Liver (tissue), 9 donors: ENCODE measurements around the gene IHH. TPM values are rescaled to one million over a fixed set of nuclear protein-coding genes. Genes with fewer than 3 reads are reported as not detected.

Source experiments
- DNase-seq: peaks from one replicate; pipeline ENCODE4 v3.0.0-alpha.2; 2017; ENCODE audit warnings: low spot score
- H3K27ac ChIP-seq, 2 donors: one replicate each; pipeline ENCODE4 v1.7.0; 2013; ENCODE audit warnings: inconsistent platforms in 2 of 2, low read length in 2 of 2, control low read depth in 1 of 2, low read depth in 1 of 2, mild to moderate bottlenecking in 1 of 2
- H3K27me3 ChIP-seq, 4 donors: one replicate each; pipeline versions ENCODE4 v1.6.1 to v1.7.0; 2013; ENCODE audit warnings: low read length in 3 of 4, inconsistent platforms in 1 of 4, mild to moderate bottlenecking in 1 of 4, moderate library complexity in 1 of 4; ENCODE audit not compliant: control insufficient read depth in 4 of 4, insufficient read depth in 4 of 4
- H3K36me3 ChIP-seq, 4 donors: one replicate each; pipeline versions ENCODE4 v1.6.1 to v1.7.0; 2013; ENCODE audit warnings: low read length in 3 of 4, mild to moderate bottlenecking in 3 of 4, low read depth in 1 of 4, moderate library complexity in 1 of 4; ENCODE audit not compliant: control insufficient read depth in 4 of 4, insufficient read depth in 3 of 4
- H3K4me1 ChIP-seq, 4 donors: one replicate each; pipeline versions ENCODE4 v1.6.1 to v1.7.0; 2013; ENCODE audit warnings: low read length in 3 of 4, mild to moderate bottlenecking in 3 of 4, moderate library complexity in 1 of 4; ENCODE audit not compliant: control insufficient read depth in 4 of 4, insufficient read depth in 4 of 4
- H3K4me3 ChIP-seq, 3 donors: one replicate each; pipeline versions ENCODE4 v1.6.1 to v1.7.0; 2013; ENCODE audit warnings: low read length in 3 of 3, control low read depth in 1 of 3, low read depth in 1 of 3, mild to moderate bottlenecking in 1 of 3
- H3K9ac ChIP-seq, 2 donors: one replicate each; pipeline ENCODE4 v1.7.0; 2013; ENCODE audit warnings: low read length in 2 of 2, mild to moderate bottlenecking in 2 of 2, moderate library complexity in 2 of 2, control low read depth in 1 of 2, low read depth in 1 of 2
- H3K9me3 ChIP-seq, 4 donors: one replicate each; pipeline versions ENCODE4 v1.6.1 to v1.7.0; 2013; ENCODE audit warnings: low read length in 3 of 4; ENCODE audit not compliant: control insufficient read depth in 4 of 4
- EGR1 ChIP-seq, 2 donors: IDR thresholded peaks; 2 replicates each; pipeline ENCODE4 v1.6.1; 2016 to 2018; ENCODE audit warnings: antibody characterized with exemption in 2 of 2, low read depth in 2 of 2
- FOXA1 ChIP-seq: IDR thresholded peaks from 2 replicates; pipeline ENCODE4 v1.6.1; 2016; ENCODE audit warnings: antibody characterized with exemption
- FOXA2 ChIP-seq: IDR thresholded peaks from 2 replicates; pipeline ENCODE4 v1.6.1; 2016; ENCODE audit warnings: antibody characterized with exemption
- GABPA ChIP-seq, 2 donors: IDR thresholded peaks in 1 of 2; conservative IDR thresholded peaks in 1 of 2; 2 replicates each; pipeline ENCODE4 v1.6.1; 2016; ENCODE audit warnings: antibody characterized with exemption in 2 of 2, mild to moderate bottlenecking in 1 of 2, moderate library complexity in 1 of 2
- HNF4A ChIP-seq, 2 donors: conservative IDR thresholded peaks; 2 replicates each; pipeline ENCODE4 v1.6.1; 2016; ENCODE audit warnings: antibody characterized with exemption in 2 of 2, mild to moderate bottlenecking in 2 of 2
- HNF4G ChIP-seq: IDR thresholded peaks from 2 replicates; pipeline ENCODE4 v1.6.1; 2016; ENCODE audit warnings: antibody characterized with exemption
- NR2F2 ChIP-seq: IDR thresholded peaks from 2 replicates; pipeline ENCODE4 v1.6.1; 2016; ENCODE audit warnings: antibody characterized with exemption
- RAD21 ChIP-seq, 2 donors: IDR thresholded peaks; 2 replicates each; pipeline ENCODE4 v1.6.1; 2016; ENCODE audit warnings: antibody characterized with exemption in 2 of 2, mild to moderate bottlenecking in 2 of 2
- RXRA ChIP-seq, 2 donors: IDR thresholded peaks; 2 replicates each; pipeline ENCODE4 v1.6.1; 2017 to 2018; ENCODE audit warnings: antibody characterized with exemption in 2 of 2, mild to moderate bottlenecking in 1 of 2
- SP1 ChIP-seq: IDR thresholded peaks from 2 replicates; pipeline ENCODE4 v1.6.1; 2018; ENCODE audit warnings: antibody characterized with exemption, mild to moderate bottlenecking
- YY1 ChIP-seq: IDR thresholded peaks from 2 replicates; pipeline ENCODE4 v1.6.1; 2016; ENCODE audit warnings: antibody characterized with exemption, mild to moderate bottlenecking
- WGBS: extraction: QIAGEN DNeasy Blood & Tissue Kit; methylation state at CpG from one replicate; pipeline ENCODE4 v1.1.7; 2013; 5-methylcytosine and 5-hydroxymethylcytosine counted together
- polyA plus RNA-seq, 2 donors: library from polyadenylated mRNA; stranded (reverse) in 1 of 2; unstranded in 1 of 2; fragments of 200-250 nt in 1 of 2; fragments of >200 nt in 1 of 2; fragmentation: Nextera tagmentation in 1 of 2; extraction: Ambion mirVana in 1 of 2; gene quantifications; one replicate each; pipeline versions ENCODE4 v1.2.1 to v1.2.3, GENCODE V29; 2013 to 2015
- total RNA-seq, 2 donors: library from RNA; depleted of rRNA; stranded (reverse); fragments of >200 nt; gene quantifications; one replicate each; pipeline ENCODE4 v1.2.3, GENCODE V29; 2014
- TF ChIP-seq, protein P1 (sequence below): IDR thresholded peaks from 2 replicates; pipeline ENCODE4 v1.6.1; 2016; ENCODE audit warnings: antibody characterized with exemption
- TF ChIP-seq, protein P2 (sequence below): fragments of 150-350 bp; IDR thresholded peaks from 2 replicates; pipeline ENCODE4 v1.5.1; 2017; ENCODE audit warnings: improper control_type of control experiment, low read depth, low read length; ENCODE audit not compliant: missing input control
- TF ChIP-seq, protein P3 (sequence below): IDR thresholded peaks from 2 replicates; pipeline ENCODE4 v1.6.1; 2016; ENCODE audit warnings: antibody characterized with exemption, mild to moderate bottlenecking
- donor health status: healthy.
- donor health status: healthy.
- donor health status: healthy.
- donor health status: healthy.
- donor health status: healthy.

IHH gene
- total and polyA plus RNA-seq, 4 donors = 0.51 to 2.4 (median 0.79) TPM

DNA sequence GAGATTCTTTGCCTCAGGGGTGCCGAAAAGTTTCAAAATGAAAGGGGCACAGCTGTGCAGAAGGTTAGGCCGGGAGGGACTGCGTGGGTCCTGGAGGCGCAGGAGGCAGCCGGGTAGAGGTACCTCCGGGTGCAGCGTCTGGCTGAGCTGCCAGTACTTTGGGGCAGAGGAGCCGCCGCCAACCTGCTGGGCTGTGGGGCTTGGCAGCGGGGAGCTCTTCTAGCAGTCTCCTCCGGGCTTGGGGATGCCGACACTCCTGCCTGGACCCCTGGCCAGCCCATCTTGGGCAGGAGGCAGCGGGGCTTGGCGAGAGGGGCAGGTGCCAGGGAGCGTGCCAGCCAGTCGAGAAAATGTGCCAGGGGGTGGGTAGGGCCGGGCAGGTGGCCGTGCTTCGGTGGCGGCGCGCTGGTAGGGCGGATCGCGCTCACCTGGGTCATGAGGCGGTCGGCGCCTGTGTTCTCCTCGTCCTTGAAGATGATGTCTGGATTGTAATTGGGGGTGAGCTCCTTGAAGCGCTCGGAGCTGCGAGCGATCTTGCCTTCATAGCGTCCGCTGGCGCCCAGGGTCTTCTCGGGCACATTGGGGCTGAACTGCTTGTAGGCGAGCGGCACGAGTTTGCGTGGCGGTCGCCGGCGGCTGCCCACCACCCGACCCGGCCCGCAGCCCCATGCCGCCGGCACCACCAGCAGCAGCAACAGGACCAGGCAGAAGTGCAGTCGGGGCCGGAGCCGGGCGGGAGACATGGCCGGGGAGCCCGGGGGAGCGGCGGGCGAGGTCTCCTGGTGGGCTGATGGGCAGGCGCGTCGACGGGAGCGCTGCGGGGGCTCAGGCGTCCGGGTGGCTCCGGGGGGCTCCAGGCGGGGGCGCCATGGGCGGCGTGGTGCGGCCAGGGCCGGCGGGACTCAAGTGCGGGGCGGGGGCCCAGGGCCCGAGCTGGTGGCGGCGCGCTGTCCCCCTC lies 717 bp downstream of the IHH start:
- peaks cover 0 to 3% (median 0%) of the 10 kb centered on the region in 4 donors for H3K27me3 ChIP-seq

DNA sequence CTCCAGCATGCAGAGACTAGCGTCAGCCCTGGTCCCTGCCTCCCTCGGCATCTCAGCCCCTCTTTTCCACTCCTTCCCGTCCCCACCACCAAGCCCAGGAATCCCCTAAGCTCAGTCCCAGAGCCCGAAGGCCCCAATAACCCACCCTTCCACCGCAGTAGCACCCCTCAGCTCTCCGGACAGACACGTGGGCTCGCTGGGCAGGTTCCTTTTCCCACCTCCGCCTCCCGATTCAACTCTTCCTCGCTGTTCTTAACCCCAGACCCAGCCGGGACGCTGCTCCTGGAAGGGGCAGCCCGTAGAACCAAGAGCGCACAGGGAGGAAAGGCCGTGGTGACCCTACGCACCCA lies 1.4 kb downstream of the IHH start:
- Histone ChIP-seq H3K36me3 (peaks cover 0 to 6% (median 0%) of the 10 kb centered on the region in 4 donors), H3K4me3 (peak overlapping the region; percentile 53 to 56 (median 54)), H3K27ac (peak overlapping the region in 1 of 2 donors; percentile 75), H3K9me3 (no peaks in the 10 kb centered on the region), H3K4me1 (peaks cover 12 to 40% (median 29%) of the 10 kb centered on the region in 4 donors), H3K9ac (peak overlapping the region in 1 of 2 donors; percentile 5), H3K27me3 (peaks cover 0 to 3% (median 0%) of the 10 kb centered on the region in 4 donors)
- WGBS = 2% methylated on average over 17 of the region's 17 CpGs
- DNase-seq = no peak
- no peak for TF ChIP-seq FOXA1
- TF ChIP-seq SP1 = no peak
- TF ChIP-seq GABPA (IDR thresholded peaks at IDR 0.05 in 1 of 2, conservative IDR thresholded peaks at IDR 0.05 in 1 of 2) = no peak
- TF ChIP-seq, protein P1, sequence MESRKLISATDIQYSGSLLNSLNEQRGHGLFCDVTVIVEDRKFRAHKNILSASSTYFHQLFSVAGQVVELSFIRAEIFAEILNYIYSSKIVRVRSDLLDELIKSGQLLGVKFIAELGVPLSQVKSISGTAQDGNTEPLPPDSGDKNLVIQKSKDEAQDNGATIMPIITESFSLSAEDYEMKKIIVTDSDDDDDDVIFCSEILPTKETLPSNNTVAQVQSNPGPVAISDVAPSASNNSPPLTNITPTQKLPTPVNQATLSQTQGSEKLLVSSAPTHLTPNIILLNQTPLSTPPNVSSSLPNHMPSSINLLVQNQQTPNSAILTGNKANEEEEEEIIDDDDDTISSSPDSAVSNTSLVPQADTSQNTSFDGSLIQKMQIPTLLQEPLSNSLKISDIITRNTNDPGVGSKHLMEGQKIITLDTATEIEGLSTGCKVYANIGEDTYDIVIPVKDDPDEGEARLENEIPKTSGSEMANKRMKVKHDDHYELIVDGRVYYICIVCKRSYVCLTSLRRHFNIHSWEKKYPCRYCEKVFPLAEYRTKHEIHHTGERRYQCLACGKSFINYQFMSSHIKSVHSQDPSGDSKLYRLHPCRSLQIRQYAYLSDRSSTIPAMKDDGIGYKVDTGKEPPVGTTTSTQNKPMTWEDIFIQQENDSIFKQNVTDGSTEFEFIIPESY = no peak
- no peak for TF ChIP-seq YY1
- no peak for TF ChIP-seq RAD21 (IDR thresholded peaks at IDR 0.05)
- TF ChIP-seq HNF4A (conservative IDR thresholded peaks at IDR 0.05) = no peak
- no peak for TF ChIP-seq EGR1 (IDR thresholded peaks at IDR 0.05; ENCODE audit: low read depth in 2 of 2)
- TF ChIP-seq, protein P2, sequence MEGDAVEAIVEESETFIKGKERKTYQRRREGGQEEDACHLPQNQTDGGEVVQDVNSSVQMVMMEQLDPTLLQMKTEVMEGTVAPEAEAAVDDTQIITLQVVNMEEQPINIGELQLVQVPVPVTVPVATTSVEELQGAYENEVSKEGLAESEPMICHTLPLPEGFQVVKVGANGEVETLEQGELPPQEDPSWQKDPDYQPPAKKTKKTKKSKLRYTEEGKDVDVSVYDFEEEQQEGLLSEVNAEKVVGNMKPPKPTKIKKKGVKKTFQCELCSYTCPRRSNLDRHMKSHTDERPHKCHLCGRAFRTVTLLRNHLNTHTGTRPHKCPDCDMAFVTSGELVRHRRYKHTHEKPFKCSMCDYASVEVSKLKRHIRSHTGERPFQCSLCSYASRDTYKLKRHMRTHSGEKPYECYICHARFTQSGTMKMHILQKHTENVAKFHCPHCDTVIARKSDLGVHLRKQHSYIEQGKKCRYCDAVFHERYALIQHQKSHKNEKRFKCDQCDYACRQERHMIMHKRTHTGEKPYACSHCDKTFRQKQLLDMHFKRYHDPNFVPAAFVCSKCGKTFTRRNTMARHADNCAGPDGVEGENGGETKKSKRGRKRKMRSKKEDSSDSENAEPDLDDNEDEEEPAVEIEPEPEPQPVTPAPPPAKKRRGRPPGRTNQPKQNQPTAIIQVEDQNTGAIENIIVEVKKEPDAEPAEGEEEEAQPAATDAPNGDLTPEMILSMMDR = no peak
- TF ChIP-seq FOXA2 = no peak

More for the DNA sequence above, 717 bp downstream of the IHH start:
- Histone ChIP-seq H3K4me3 (peak overlapping the region; percentile 53 to 56 (median 54)), H3K4me1 (peaks cover 12 to 40% (median 29%) of the 10 kb centered on the region in 4 donors), H3K36me3 (peaks cover 0 to under 1% (median 0%) of the 10 kb centered on the region in 4 donors), H3K9me3 (no peaks in the 10 kb centered on the region), H3K27ac (peak overlapping the region in 1 of 2 donors; percentile 75), H3K9ac (peak overlapping the region in 1 of 2 donors; percentile 5)
- no peak for TF ChIP-seq RAD21 (IDR thresholded peaks at IDR 0.05)
- TF ChIP-seq, protein P2 = no peak
- TF ChIP-seq, protein P3, sequence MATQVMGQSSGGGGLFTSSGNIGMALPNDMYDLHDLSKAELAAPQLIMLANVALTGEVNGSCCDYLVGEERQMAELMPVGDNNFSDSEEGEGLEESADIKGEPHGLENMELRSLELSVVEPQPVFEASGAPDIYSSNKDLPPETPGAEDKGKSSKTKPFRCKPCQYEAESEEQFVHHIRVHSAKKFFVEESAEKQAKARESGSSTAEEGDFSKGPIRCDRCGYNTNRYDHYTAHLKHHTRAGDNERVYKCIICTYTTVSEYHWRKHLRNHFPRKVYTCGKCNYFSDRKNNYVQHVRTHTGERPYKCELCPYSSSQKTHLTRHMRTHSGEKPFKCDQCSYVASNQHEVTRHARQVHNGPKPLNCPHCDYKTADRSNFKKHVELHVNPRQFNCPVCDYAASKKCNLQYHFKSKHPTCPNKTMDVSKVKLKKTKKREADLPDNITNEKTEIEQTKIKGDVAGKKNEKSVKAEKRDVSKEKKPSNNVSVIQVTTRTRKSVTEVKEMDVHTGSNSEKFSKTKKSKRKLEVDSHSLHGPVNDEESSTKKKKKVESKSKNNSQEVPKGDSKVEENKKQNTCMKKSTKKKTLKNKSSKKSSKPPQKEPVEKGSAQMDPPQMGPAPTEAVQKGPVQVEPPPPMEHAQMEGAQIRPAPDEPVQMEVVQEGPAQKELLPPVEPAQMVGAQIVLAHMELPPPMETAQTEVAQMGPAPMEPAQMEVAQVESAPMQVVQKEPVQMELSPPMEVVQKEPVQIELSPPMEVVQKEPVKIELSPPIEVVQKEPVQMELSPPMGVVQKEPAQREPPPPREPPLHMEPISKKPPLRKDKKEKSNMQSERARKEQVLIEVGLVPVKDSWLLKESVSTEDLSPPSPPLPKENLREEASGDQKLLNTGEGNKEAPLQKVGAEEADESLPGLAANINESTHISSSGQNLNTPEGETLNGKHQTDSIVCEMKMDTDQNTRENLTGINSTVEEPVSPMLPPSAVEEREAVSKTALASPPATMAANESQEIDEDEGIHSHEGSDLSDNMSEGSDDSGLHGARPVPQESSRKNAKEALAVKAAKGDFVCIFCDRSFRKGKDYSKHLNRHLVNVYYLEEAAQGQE = no peak
- TF ChIP-seq, protein P1 = no peak
- TF ChIP-seq NR2F2 = no peak
- TF ChIP-seq FOXA1 = no peak
- no peak for TF ChIP-seq RXRA (IDR thresholded peaks at IDR 0.05)
- no peak for TF ChIP-seq HNF4G
- DNase-seq = no peak
- 1% methylated on average over 81 of the region's 81 CpGs for WGBS
